Raji (cell line): Measurements from ENCODE around the gene GNAT2.

Experiments
- POLR2A ChIP-seq: IDR thresholded peaks from 2 replicates; pipeline ENCODE4 v1.6.1; 2011; ENCODE audit warnings: low read depth, low read length, control low read depth; ENCODE audit not compliant: insufficient read depth

The GNAT2 gene

DNA sequence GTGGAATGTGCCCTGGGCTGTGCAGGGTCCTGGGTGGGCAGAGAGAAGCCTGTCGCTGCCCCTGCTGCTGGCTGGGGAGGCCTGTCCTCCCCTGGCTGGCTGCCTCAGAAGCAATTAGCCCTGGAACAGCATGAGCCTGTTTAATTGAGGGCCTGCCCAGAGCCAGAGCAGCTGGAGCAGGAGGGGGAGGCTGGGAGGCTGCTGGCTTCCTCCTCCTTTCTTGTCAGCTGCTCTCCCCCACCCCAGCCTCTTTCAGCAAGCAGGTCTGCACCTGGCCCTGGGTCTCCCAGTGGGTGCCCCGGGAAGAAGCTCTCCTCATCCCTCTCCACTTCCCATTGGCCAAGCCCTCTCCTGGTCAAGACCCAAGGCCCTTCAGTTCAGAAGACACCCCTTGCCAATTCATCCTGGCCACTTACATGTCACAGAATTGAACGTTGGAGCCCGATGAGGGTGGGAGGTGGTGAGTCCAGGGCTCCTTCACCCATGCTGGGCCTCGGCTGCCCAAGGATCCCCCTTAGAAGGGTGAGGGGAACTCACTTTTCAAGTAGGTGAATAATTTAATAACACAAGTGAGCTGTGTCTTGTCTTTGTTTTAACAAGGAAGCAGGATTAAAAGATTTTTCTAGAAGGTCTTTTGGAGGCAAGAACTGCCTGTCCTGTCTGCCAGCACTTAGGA is 13.4 kb upstream of the GNAT2 start:
- TF ChIP-seq POLR2A = no peak

- no peak for TF ChIP-seq POLR2A
Measured at GRCh38 chr1:109631513-109632505, 12.4 kb upstream of the GNAT2 start.

DNA sequence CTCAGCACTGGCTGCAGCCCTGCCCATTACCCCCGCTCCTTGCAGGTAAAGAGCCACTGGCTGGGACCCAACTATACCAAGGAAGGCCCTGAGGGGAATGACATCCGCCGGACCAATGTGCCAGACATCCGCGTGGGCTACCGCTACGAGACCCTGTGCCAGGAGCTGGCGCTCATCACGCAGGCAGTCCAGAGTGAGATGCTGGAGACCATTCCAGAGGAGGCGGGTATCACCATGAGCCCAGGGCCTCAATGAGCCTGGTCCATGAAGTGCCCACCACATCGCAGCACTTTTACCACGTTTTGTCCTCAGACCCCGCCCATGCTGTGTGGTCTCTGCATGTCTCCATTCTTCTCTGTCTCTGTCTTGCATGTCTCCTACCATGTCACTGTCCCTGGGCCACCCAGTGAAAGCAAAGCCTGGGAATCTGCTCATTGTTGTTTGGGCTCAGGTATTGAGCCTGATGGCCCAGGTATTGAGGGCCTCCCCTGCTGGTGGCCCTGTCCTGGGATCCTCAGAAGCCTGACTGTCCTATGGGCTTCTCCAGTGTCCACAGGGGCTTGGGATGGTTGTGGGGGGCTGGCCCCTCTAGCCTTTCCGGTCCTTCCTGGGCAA is 11.6 kb upstream of the GNAT2 start:
- no peak for TF ChIP-seq POLR2A

DNA sequence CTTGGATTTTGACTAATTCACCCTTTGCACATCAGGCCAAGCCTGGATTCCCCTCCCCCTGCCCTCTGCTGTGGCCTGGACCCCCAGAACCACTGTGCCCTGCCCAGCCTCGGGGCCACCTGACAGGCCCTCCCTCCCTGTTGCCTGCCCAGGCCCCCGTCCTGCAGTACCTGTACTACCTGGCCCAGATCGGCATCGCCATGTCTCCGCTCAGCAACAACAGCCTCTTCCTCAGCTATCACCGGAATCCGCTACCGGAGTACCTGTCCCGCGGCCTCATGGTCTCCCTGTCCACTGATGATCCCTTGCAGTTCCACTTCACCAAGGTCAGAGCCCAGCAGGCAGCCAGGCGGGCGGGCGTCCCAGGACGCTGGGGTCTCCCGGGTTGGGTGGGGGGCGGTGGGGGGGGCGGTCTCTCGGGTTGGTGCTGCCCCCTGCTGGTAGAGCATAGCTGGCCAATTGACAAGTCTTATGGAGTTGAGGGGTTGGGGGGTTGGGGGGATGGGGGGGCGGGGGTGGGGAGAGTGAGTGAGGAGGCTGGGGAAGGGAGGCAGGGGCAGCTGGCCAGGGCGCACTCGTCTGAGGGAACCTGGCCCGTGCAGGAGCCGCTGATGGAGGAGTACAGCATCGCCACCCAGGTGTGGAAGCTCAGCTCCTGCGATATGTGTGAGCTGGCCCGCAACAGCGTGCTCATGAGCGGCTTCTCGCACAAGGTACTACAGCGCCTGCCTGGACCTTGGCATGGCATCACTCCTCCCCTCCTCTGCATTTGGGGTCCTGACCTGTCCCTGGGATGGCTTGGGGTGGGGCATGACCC is 10.9 kb upstream of the GNAT2 start:
- no peak for TF ChIP-seq POLR2A

DNA sequence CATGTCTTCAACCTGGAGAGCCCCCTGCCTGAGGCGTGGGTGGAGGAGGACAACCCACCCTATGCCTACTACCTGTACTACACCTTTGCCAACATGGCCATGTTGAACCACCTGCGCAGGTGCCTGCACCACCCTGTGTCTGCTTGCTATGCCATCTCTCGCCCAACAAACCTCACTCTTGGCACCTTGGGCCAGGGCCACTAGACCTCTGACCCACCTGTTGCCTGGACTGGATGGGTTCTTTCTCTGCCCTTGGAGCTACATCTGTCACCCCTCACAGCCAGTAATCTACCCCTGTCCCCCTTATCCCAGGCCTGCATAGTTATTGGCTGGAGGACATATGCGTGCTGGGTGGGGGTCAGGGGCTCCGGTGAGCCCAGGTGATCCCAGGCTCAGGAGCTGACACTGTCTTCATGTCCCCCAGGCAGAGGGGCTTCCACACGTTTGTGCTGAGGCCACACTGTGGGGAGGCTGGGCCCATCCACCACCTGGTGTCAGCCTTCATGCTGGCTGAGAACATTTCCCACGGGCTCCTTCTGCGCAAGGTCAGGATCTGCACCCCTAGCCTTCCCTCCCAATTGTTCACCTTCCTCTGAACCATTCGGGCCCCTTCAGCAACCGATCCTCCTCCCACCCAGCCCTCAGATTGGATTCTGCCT is 10.1 kb upstream of the GNAT2 start:
- TF ChIP-seq POLR2A = no peak

DNA sequence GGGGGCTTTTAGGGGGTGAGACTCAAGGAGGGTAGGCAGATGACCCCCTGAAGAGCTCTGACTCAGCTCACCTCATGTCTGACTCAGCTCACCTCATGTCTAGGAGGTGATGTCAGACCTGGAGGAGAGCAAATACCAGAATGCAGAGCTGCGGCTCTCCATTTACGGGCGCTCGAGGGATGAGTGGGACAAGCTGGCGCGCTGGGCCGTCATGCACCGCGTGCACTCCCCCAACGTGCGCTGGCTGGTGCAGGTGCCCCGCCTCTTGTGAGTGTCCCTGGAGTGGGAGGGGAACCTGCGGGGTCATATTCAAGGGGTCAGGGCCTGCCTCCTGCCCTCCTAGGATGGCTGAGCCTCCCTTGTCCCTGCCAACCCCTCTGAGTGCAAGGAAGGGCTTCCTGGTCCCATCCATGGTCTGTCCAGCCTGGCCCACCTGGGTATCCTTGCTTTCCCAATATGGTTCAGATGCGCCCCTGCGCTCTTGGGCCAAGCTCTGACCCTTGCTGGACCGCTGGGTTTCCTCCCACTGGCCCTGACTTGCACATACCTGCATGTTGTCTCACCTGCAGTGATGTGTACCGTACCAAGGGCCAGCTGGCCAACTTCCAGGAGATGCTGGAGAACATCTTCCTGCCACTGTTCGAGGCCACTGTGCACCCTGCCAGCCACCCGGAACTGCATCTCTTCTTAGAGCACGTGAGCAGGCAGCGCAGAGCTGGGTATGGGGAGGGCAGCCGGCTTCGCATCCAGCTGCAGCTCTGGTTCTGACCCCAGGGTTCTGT is 9.3 kb upstream of the GNAT2 start:
- no peak for TF ChIP-seq POLR2A

- no peak for TF ChIP-seq POLR2A
Measured at GRCh38 chr1:109627692-109628399, 8.4 kb upstream of the GNAT2 start.

GRCh38 chr1:109626682-109627408 is 7.4 kb upstream of the GNAT2 start:
- TF ChIP-seq POLR2A = no peak

DNA sequence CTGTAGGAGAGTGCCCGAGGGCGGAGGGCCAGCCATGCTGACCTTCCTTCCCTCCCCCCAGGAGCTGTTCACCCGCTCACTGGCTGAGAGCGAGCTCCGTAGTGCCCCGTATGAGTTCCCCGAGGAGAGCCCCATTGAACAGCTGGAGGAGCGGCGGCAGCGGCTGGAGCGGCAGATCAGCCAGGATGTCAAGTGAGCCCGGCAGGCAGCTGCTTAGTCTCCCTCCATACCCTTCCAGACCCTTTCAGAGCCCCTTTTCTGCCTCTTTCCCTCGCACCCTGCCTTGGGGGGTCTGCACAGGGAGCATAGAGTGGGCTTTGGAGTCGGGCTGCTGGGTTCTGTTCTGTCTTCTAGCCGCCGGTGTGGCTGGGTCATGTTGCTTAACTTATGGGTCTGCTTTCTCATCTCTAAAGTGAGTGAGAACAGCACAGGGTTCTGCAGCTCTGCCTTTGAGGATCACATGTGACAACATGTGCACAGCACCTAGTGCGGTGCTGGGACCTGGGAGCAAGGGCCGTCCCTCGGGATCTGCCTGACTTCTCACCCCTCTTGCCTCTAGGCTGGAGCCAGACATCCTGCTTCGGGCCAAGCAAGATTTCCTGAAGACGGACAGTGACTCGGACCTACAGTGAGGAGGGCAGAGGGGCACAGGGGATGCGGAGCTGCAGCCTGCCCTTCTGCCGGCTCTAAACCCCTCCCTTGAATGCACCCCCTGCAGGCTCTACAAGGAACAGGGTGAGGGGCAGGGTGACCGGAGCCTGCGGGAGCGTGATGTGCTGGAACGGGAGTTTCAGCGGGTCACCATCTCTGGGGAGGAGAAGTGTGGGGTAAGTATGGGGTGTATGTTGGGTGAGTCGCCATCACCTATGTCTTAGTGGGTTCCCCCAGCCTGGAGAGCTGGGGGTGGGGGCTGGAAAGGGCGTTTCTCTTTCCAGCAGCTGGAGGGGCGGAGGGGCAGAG is 6.5 kb upstream of the GNAT2 start:
- no peak for TF ChIP-seq POLR2A

DNA sequence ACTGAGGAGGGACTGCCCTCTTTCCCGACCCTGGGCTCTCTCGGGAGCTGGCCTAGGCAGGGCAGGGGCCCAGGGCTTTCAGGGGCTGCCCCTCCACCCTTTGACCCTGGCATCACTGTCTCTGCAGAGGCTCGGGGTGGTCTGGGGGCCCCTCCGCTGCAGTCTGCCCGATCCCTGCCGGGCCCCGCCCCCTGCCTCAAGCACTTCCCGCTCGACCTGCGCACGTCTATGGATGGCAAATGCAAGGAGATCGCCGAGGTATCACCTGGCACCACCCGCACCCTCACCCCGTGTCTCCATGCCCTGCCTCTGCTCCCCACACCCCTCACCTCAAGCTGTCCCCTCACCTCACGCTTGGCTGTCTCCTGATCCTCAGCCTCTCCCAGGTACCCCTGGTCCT is 5.8 kb upstream of the GNAT2 start:
- TF ChIP-seq POLR2A = no peak
